ENCODE measurements around the gene DENND1B. TPM values are rescaled to one million over a fixed set of nuclear protein-coding genes. Genes with fewer than 3 reads are reported as not detected.

The DENND1B gene, protein sequence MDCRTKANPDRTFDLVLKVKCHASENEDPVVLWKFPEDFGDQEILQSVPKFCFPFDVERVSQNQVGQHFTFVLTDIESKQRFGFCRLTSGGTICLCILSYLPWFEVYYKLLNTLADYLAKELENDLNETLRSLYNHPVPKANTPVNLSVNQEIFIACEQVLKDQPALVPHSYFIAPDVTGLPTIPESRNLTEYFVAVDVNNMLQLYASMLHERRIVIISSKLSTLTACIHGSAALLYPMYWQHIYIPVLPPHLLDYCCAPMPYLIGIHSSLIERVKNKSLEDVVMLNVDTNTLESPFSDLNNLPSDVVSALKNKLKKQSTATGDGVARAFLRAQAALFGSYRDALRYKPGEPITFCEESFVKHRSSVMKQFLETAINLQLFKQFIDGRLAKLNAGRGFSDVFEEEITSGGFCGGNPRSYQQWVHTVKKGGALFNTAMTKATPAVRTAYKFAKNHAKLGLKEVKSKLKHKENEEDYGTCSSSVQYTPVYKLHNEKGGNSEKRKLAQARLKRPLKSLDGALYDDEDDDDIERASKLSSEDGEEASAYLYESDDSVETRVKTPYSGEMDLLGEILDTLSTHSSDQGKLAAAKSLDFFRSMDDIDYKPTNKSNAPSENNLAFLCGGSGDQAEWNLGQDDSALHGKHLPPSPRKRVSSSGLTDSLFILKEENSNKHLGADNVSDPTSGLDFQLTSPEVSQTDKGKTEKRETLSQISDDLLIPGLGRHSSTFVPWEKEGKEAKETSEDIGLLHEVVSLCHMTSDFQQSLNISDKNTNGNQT
- total RNA-seq: 3.3 and 4.0 TPM in 2 replicates

DNA sequence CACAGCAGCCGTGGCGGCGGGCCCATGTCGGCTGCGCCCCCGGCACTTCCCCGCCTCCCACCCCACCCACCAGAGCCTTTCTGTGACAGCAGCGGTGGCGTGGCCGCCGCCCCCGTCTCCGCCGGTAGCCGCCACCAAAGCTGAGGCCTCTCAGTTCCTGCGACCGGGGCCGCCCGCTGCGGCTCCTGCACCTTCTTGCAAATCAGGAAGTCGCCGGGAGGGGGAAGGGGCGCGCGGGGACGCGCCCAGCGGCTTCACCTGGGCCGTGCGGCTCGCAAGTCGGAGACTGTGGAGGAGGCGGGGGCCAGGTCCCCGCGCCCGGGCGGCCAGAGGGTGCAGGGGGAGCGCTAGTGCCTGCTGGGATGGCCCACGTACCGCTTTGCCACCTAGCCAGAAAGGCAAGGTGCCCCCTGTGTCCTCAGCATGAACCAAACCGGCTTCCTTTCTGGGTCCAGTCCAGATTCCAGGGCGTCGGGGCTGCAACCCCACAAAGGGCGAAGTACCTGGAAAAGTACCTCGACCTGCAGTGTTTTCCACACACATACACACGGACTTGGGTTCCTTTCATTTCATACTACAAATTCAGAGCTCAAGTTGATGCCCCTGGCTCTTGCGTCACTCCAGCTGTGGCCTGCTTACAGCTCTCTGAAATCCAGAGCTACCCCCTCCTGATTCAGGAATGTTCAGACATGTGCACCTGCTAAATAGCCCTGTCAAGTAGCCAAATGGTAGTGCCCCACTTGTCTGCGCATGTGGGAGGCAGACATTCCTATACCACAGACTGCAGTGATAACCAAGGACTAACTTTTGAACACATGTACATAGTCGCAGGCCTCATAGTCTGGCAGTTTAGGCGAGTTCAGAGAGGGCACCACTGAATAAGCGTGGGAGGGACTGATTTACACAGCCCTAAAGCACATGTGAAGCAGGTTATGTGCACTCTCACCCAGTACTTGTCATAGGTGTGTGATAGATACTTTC lies at the start of gene DENND1B:
Gene DENND1B (minus strand): TSS at position 199 of the 981 bp plus-strand sequence. CDS start 325 bp downstream, outside the sequence.

Other genes starting within 250 kb of the DENND1B start
- gene C1orf53, start 127.2 kb upstream of the DENND1B start, total RNA-seq: 2.6 and 4.0 TPM in 2 replicates
- gene LHX9, start 141.9 kb upstream of the DENND1B start, total RNA-seq: 0.19 TPM in 1 of 2 replicates, not detected in the other

All from endothelial cell of coronary artery (primary cell).